HepG2 (cell line): ENCODE data around the gene MRFAP1. TPM values are rescaled to one million over a fixed set of nuclear protein-coding genes. Genes with fewer than 3 reads are reported as not detected.

Experiments
- EEA1 ChIP-seq: sonication (generic); formaldehyde crosslinking; IDR thresholded peaks from 2 replicates; pipeline ENCODE4 v1.5.1; 2020; ENCODE audit warnings: mild to moderate bottlenecking, missing genetic modification reagents, borderline replicate concordance
- ETV5 ChIP-seq: IDR thresholded peaks from 2 replicates; pipeline ENCODE4 v1.6.1; 2018; ENCODE audit warnings: missing biosample characterization, missing genetic modification reagents, inconsistent platforms, borderline replicate concordance
- FOXA1 ChIP-seq, 2 experiments: fragments of 450-650 bp in 1 of 2; sonication (generic) in 1 of 2; formaldehyde crosslinking in 1 of 2; IDR thresholded peaks; 2 replicates each; pipeline versions ENCODE4 v1.4.0 to v1.6.1; 2016 to 2020; ENCODE audit warnings: missing genetic modification reagents in 1 of 2
- FOXJ3 ChIP-seq: sonication (generic); formaldehyde crosslinking; IDR thresholded peaks from 2 replicates; pipeline ENCODE4 v1.4.0; 2020; ENCODE audit warnings: missing genetic modification reagents, mild to moderate bottlenecking, borderline replicate concordance
- FOXM1 ChIP-seq: sonication (generic); formaldehyde crosslinking; IDR thresholded peaks from 2 replicates; pipeline ENCODE4 v1.5.0; 2020; ENCODE audit warnings: missing genetic modification reagents
- JUND ChIP-seq: sonication (generic); formaldehyde crosslinking; IDR thresholded peaks from 2 replicates; pipeline ENCODE4 v1.8.0; 2022; ENCODE audit warnings: mild to moderate bottlenecking, missing genetic modification reagents
- KMT2B ChIP-seq: IDR thresholded peaks from 2 replicates; pipeline ENCODE4 v1.6.1; 2016; ENCODE audit warnings: missing genetic modification reagents, missing compliant biosample characterization
- MLLT10 ChIP-seq: sonication (generic); formaldehyde crosslinking; IDR thresholded peaks from 2 replicates; pipeline ENCODE4 v1.4.0; 2020; ENCODE audit warnings: missing genetic modification reagents
- NCOA5 ChIP-seq: sonication (generic); formaldehyde crosslinking; IDR thresholded peaks from 2 replicates; pipeline ENCODE4 v1.4.0; 2020; ENCODE audit warnings: missing genetic modification reagents
- RARG ChIP-seq: sonication (generic); formaldehyde crosslinking; IDR thresholded peaks from 2 replicates; pipeline ENCODE4 v1.4.0; 2020; ENCODE audit warnings: low read depth, mild to moderate bottlenecking, missing genetic modification reagents
- RXRA ChIP-seq: sonication (generic); formaldehyde crosslinking; IDR thresholded peaks from 2 replicates; pipeline ENCODE4 v1.5.1; 2020; ENCODE audit warnings: missing genetic modification reagents
- SCMH1 ChIP-seq: sonication (generic); formaldehyde crosslinking; IDR thresholded peaks from 2 replicates; pipeline ENCODE4 v1.9.0; 2021; ENCODE audit warnings: missing genetic modification reagents, mild to moderate bottlenecking, borderline replicate concordance
- SRSF1 ChIP-seq: fragments of 200-400 bp; formaldehyde crosslinking; optimal IDR thresholded peaks from 2 replicates; pipeline ENCODE3; 2017; ENCODE audit warnings: mild to moderate bottlenecking, low read depth, low read length, moderate library complexity
- TCF7L2 ChIP-seq: IDR thresholded peaks from 2 replicates; pipeline ENCODE4 v1.6.1; 2011; ENCODE audit warnings: mild to moderate bottlenecking, low read depth, low read length, moderate library complexity
- U2AF1 ChIP-seq: fragments of 200-400 bp; formaldehyde crosslinking; optimal IDR thresholded peaks from 2 replicates; pipeline ENCODE3; 2017; ENCODE audit warnings: mild to moderate bottlenecking, low read depth, low read length
- ZC3H13 ChIP-seq: sonication (generic); formaldehyde crosslinking; IDR thresholded peaks from 2 replicates; pipeline ENCODE4 v1.8.1; 2023; ENCODE audit warnings: mild to moderate bottlenecking, missing genetic modification reagents, moderate library complexity
- ZFP36L2 ChIP-seq: sonication (generic); formaldehyde crosslinking; IDR thresholded peaks from 2 replicates; pipeline ENCODE4 v1.4.0; 2020; ENCODE audit warnings: missing genetic modification reagents
- ZNF251 ChIP-seq: sonication (generic); formaldehyde crosslinking; IDR thresholded peaks from 2 replicates; pipeline ENCODE4 v1.9.0; 2021; ENCODE audit warnings: mild to moderate bottlenecking, missing genetic modification reagents
- ZNF292 ChIP-seq: sonication (generic); formaldehyde crosslinking; IDR thresholded peaks from 2 replicates; pipeline ENCODE4 v1.8.1; 2022; ENCODE audit warnings: mild to moderate bottlenecking, low read depth, missing genetic modification reagents, borderline replicate concordance
- ZNF510 ChIP-seq: sonication (generic); formaldehyde crosslinking; IDR thresholded peaks from 2 replicates; pipeline ENCODE4 v1.4.0; 2020; ENCODE audit warnings: low read depth, mild to moderate bottlenecking, missing genetic modification reagents
- ZNF720 ChIP-seq: sonication (generic); formaldehyde crosslinking; IDR thresholded peaks from 2 replicates; pipeline ENCODE4 v1.4.0; 2020; ENCODE audit warnings: missing genetic modification reagents
- polyA plus RNA-seq, 8 experiments: library from polyadenylated mRNA; depleted of rRNA in 3 of 8; stranded (reverse) in 7 of 8; unstranded in 1 of 8; fragments of >200 nt; fragmentation: Illumina TruSeq in 4 of 8; extraction: Trizol in 4 of 8; gene quantifications; 2 replicates each; pipeline versions ENCODE4 v1.2.1 to v1.2.3, GENCODE V29; 2011 to 2016; ENCODE audit warnings: low read depth in 4 of 8, missing spikeins in 1 of 8, mixed read lengths in 1 of 8; ENCODE audit not compliant: insufficient read depth in 1 of 8
- total RNA-seq, 5 experiments: library from RNA; depleted of rRNA; stranded (reverse); fragments of >200 nt; fragmentation: Illumina TruSeq; extraction: Trizol; gene quantifications; 2 replicates each; pipeline ENCODE4 v1.2.3, GENCODE V29; 2016; ENCODE audit warnings: low read depth in 1 of 5
- TF ChIP-seq, protein P1 (sequence below): sonication (generic); formaldehyde crosslinking; IDR thresholded peaks from 2 replicates; pipeline ENCODE4 v1.8.1; 2022; ENCODE audit warnings: mild to moderate bottlenecking, missing genetic modification reagents
- TF ChIP-seq, protein P2 (sequence below): sonication (generic); formaldehyde crosslinking; IDR thresholded peaks from 2 replicates; pipeline ENCODE4 v1.4.0; 2020; ENCODE audit warnings: mild to moderate bottlenecking, missing genetic modification reagents
- TF ChIP-seq, protein P3 (sequence below): sonication (generic); formaldehyde crosslinking; IDR thresholded peaks from 2 replicates; pipeline ENCODE4 v1.5.0; 2020; ENCODE audit warnings: missing genetic modification reagents, mild to moderate bottlenecking, borderline replicate concordance
- TF ChIP-seq, protein P4 (sequence below): sonication (generic); formaldehyde crosslinking; IDR thresholded peaks from 2 replicates; pipeline ENCODE4 v1.4.0; 2020; ENCODE audit warnings: missing genetic modification reagents
- TF ChIP-seq, protein P5 (sequence below): sonication (generic); formaldehyde crosslinking; IDR thresholded peaks from 2 replicates; pipeline ENCODE4 v1.4.0; 2020; ENCODE audit warnings: missing genetic modification reagents

MRFAP1 gene
- total and polyA plus RNA-seq, 2 of the 13 experiments (the other 11 are each of a cell fraction or from before 2014, with no cell fraction given): 112 to 158 TPM

DNA sequence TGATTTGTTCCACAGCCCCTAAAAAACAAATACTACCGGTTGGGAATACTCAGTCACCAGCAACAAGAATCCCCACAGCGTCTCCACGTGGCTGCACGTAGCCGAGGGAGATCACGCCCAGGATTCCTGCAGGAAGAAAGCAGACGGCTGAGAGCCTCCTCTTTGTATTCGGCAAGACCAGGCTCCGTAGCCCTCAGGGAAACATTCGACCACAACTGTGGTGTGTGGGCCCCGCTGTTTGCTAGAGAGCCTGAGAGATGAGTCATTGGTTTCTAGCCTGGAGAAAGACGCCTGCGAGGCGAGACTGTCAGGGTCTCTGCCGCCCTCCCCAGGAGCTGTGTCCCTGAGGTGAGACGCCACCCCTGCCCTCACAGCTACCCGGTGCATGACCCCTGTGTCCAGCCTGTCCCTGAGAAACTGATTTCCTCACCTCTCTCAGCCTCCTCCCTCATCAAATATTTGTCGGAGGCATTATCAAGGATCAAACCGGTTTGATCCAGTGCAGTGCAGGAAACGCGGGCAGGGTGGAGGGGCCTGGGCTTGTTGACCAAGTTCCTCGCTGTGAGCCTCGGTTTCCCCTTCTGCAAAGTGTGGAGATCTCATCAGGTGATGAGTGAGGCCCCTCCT is 48.5 kb downstream of the MRFAP1 start (continued):
- TF ChIP-seq, protein P1, sequence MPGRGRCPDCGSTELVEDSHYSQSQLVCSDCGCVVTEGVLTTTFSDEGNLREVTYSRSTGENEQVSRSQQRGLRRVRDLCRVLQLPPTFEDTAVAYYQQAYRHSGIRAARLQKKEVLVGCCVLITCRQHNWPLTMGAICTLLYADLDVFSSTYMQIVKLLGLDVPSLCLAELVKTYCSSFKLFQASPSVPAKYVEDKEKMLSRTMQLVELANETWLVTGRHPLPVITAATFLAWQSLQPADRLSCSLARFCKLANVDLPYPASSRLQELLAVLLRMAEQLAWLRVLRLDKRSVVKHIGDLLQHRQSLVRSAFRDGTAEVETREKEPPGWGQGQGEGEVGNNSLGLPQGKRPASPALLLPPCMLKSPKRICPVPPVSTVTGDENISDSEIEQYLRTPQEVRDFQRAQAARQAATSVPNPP (CRISPR knock-in tag): no peak
- TF ChIP-seq RARG (CRISPR knock-in tag) (0 out of 2 replicates have a peak, but pooled peaks have one; percentile 49), ZNF510 (no peak), ZFP36L2 (CRISPR knock-in tag) (no peak), SRSF1 (no peak), MLLT10 (CRISPR knock-in tag) (no peak), ZC3H13 (no peak), FOXA1 (IDR thresholded peaks at IDR 0.05) (no peak), FOXA1 (CRISPR knock-in tag; IDR thresholded peaks at IDR 0.05) (peak; percentile 36), KMT2B (no peak), ZNF292 (CRISPR knock-in tag) (no peak), RXRA (CRISPR knock-in tag) (peak; percentile 69; the same call in 1 of the 2 replicates), FOXJ3 (CRISPR knock-in tag) (0 out of 2 replicates have a peak, but pooled peaks have one; percentile 38), JUND (CRISPR knock-in tag) (peak; percentile 88), NCOA5 (CRISPR knock-in tag) (no peak), ZNF720 (CRISPR knock-in tag) (no peak), U2AF1 (no peak), TCF7L2 (no peak), FOXM1 (CRISPR knock-in tag) (no peak), EEA1 (no peak), ETV5 (CRISPR knock-in tag) (peak; percentile 3; the same call in 1 of the 2 replicates), SCMH1 (CRISPR knock-in tag) (no peak), ZNF251 (CRISPR knock-in tag) (no peak)
- TF ChIP-seq, protein P2, sequence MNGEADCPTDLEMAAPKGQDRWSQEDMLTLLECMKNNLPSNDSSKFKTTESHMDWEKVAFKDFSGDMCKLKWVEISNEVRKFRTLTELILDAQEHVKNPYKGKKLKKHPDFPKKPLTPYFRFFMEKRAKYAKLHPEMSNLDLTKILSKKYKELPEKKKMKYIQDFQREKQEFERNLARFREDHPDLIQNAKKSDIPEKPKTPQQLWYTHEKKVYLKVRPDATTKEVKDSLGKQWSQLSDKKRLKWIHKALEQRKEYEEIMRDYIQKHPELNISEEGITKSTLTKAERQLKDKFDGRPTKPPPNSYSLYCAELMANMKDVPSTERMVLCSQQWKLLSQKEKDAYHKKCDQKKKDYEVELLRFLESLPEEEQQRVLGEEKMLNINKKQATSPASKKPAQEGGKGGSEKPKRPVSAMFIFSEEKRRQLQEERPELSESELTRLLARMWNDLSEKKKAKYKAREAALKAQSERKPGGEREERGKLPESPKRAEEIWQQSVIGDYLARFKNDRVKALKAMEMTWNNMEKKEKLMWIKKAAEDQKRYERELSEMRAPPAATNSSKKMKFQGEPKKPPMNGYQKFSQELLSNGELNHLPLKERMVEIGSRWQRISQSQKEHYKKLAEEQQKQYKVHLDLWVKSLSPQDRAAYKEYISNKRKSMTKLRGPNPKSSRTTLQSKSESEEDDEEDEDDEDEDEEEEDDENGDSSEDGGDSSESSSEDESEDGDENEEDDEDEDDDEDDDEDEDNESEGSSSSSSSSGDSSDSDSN (CRISPR knock-in tag): peak; percentile 62
- TF ChIP-seq, protein P3, sequence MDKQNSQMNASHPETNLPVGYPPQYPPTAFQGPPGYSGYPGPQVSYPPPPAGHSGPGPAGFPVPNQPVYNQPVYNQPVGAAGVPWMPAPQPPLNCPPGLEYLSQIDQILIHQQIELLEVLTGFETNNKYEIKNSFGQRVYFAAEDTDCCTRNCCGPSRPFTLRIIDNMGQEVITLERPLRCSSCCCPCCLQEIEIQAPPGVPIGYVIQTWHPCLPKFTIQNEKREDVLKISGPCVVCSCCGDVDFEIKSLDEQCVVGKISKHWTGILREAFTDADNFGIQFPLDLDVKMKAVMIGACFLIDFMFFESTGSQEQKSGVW (CRISPR knock-in tag): no peak
- TF ChIP-seq, protein P4, sequence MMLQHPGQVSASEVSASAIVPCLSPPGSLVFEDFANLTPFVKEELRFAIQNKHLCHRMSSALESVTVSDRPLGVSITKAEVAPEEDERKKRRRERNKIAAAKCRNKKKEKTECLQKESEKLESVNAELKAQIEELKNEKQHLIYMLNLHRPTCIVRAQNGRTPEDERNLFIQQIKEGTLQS (CRISPR knock-in tag): peak; percentile 75
- TF ChIP-seq, protein P5, sequence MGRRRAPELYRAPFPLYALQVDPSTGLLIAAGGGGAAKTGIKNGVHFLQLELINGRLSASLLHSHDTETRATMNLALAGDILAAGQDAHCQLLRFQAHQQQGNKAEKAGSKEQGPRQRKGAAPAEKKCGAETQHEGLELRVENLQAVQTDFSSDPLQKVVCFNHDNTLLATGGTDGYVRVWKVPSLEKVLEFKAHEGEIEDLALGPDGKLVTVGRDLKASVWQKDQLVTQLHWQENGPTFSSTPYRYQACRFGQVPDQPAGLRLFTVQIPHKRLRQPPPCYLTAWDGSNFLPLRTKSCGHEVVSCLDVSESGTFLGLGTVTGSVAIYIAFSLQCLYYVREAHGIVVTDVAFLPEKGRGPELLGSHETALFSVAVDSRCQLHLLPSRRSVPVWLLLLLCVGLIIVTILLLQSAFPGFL (CRISPR knock-in tag): no peak
